ENCODE measurements around the gene RAB14.
A peak's percentile ranks its signal among the peaks of the same experiment; 100 is the strongest.

RAB14 gene

GRCh38 chr9:121219530-121219929 lies 17.9 kb upstream of the RAB14 start:
- DNase-seq (ENCODE audit: low read depth), result no peak

DNA sequence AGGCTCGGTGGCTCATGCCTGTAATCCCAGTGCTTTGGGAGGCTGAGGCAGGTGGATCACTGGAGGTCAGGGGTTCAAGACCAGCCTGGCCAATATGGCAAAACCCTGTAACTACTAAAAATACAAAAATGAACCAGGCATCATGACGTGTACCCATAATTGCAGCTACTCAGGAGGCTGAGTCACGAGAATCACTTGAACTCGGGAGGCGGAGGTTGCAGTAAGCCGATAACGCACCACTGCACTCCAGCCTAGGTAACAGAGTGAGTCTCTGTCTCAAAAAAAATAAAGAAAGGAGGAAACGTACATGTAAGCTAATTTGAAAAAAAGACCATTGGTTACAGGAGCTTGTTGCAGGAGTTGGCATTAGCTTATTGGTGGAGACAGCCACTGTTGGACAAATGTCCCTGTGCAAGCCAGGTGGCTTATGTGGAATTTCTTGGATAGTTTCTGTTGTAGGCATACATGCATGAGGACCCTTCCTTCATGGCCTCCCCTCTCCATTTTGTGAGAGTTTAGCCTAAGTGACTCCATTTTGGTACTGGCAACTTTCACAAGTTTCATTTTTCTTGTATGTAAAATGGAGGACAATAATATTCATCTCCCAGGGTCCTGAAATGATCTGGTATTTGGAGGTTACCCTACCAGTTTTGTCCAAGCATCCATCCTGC lies 16.8 kb upstream of the RAB14 start:
- DNase-seq (ENCODE audit: low read depth), result no peak

- no peak for DNase-seq (ENCODE audit: low read depth)
Observed at GRCh38 chr9:121217609-121218292, 16.1 kb upstream of the RAB14 start.

DNA sequence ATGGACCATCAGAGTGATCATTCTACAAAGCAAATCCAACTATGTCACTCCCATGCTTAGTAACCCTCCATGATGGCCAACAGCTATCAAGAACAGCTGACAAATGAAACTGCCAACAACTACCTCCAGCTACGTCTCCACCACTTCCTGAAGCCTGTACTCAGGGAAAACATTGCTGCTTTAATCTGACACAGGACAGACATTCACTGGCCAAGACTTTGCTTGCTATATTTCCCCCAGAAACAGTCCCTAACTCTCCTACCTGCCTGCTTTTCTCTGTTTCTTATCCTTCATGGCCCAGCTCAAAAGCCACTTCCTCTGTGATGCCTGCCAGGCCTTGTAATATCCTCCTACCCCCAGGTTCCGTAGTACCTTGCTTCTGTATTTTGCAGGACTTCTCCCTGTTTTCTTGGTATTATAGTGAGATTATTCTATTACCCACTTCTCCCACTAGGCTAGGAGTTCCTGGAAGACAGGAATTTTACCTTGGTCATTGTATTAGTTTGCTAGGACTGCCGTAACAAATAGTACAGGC lies 14.7 kb upstream of the RAB14 start:
- no peak for DNase-seq (ENCODE audit: low read depth)

DNA sequence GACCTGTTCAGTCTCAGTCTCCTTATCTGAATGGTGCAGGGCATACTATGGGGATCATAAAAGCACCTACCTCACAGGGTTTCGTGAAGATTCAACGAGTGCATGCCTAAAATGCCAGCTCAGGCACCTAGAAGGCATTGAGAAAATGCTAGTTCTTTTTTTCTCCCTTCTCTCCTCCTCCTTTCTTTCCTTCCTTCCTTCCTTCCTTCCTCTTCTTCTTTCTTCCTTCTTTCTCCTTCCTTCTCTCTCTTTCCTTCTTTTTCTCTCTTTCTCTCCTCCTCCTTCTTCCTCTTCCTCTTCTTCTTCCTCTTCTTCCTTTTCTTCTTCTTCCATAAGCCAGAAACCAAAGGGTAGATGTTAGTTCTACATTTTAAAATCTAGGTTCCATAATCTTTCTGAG lies 12.3 kb upstream of the RAB14 start:
- DNase-seq (ENCODE audit: low read depth), result no peak

GRCh38 chr9:121213136-121213806 lies 11.6 kb upstream of the RAB14 start:
- peak; percentile 70 for DNase-seq (ENCODE audit: low read depth)

DNA sequence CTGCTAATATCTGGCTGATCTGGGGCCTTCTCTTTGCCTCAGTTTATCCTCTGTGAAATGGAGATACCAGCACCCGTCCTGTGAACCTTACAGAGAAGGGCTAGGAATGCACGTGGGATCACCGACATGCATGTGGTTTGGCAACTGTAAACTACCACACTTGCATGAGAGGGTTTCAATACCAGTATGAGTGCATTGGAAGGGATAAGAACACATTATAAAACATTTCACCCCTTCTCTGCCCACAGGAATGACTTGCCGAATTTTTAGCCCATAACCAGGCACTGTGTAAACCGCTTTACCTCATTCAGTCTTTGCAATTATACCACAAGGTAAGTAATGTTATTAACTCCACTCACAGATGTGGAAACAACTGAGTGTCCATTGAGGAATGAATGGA lies 8.9 kb upstream of the RAB14 start:
- DNase-seq (ENCODE audit: low read depth), result no peak

DNA sequence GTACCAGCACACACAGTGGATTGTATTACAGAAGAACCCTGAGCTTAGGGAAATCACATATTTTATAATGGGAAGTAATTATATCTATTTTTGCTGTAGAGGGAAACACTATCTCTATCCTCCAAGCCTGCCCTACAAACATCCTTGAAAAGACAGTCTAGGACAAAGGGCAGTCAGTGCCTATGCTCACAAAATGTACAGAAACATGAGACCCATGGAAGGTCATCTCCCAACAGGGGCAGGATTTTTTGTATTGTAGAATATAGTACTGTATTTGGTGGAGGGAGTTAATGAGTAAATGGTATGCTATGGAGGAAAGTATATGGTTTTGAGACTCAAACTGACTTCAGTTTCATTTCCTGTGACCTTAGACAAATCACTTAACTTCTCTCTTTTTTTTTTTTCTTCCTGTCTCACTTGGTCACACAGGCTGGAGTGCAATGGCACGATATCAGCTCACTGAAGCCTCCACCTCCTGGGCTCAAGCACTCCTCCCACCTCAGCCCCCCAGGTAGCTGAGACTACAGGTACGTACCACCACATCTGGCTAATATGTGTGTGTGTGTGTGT lies 5.8 kb upstream of the RAB14 start:
- DNase-seq (ENCODE audit: low read depth), result no peak

- no peak for DNase-seq (ENCODE audit: low read depth)
Observed at GRCh38 chr9:121206516-121207370, 5.1 kb upstream of the RAB14 start.

DNA sequence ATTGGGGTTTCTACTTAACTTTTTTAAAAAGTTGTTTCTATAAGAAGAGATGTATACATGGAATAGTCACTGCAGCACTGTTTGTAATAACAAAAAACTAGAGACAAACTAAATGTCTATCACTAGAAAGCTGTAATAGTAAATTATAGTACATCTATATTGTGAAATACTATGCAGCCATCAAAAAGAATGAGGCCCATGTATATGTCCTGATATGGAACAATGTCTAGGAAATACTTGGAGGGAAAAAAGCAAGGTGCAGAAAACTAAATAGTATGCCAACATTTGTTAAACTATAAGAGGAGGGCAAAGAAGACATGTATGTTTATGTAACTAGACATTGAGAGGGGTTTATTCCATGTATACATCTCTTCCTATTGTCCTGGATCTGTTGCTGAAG lies 2.9 kb upstream of the RAB14 start:
- no peak for DNase-seq (ENCODE audit: low read depth)

DNA sequence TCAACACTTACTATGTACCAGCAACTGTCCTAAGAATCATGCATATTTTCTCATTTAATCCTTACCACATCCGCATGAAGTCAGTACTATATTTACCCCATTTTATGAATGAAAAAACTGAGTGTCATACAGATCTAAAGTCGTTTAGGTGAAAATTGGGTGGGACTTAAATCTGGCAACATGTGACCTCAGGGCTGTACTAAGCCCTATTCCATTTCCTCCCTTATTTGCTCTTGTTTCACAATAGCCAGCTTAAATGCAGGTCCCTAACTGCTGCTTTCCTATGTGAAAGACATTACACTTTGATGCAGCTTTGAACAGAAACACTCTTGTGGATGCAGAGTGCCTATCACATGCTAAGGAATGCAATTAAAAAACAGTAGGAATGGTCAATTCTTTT lies 2.5 kb upstream of the RAB14 start:
- DNase-seq (ENCODE audit: low read depth), result no peak

DNA sequence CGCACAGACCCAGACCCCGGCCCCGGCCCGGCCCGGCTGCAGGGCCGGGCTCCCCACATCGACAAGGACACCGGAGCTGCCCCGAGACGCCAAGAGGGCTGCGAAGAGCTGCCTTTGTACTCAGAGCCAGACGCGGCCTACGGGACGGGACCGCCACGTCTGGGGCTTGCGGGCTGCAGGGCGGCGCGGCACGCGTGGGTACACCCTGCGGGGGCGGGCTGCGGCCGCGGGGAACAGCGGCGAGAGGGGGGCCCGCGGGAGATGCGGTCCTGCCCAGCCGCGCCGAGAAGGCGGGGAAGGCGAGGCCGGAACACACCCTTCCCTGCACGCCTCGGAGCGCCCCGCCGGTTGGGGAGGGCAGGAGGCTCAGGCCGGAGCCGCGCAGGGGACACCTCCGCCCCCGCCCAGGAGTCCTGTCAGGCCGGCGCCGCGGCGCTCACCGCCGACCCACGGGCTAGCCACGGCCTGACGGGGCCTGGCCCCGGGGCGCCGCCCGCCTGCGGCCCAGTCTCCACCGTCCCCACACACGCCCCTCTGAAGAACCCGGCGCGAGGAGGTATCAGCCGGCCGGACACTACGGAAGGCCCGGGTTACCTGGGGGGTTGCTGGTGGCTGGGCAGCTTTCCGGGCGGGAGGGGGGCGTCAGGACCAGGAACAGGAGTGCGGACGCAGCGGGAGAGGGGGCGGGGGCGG lies 478 bp downstream of the RAB14 start:
- no peak for DNase-seq (ENCODE audit: low read depth)

DNA sequence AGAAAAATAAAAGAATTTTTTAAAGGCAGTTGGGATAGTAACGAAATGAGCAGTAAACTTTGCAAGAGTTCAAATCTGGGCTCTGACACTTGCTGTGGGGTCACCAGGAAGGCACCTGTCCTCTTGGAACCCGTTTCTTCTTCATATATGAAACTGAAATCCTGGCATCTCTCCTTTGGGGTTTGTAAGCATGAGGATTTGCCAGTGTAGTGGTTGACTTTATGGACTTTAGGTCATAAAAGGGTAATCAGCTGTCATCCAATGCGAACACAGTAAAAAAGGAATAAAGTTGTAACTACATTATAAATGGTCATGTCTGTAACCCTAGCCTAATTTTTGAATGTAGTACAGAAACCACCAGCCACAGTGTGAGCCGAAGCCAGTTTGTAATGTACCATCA lies 1.3 kb downstream of the RAB14 start:
- no peak for DNase-seq (ENCODE audit: low read depth)

DNA sequence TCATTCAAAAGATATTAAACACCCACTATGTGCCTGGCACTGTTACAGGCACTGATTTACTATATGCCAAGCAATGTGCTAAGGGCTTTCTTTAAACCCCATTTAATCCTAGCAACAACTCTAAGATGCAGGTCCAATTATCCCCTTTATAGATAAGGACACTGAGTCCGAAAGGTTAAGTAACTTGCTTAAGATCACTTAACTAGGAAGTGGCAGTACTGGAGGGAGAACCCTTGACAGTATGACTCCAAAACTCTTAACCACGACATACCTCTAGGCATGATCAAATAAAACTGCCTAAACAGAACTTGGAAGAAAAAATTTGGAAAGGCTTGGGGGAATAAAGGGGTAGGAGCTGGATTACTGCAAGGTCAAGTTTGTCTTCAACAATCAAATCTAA lies 1.7 kb downstream of the RAB14 start:
- DNase-seq (ENCODE audit: low read depth), result no peak

- DNase-seq (ENCODE audit: low read depth), result no peak
Observed at GRCh38 chr9:121198512-121199042, 3.1 kb downstream of the RAB14 start.

- DNase-seq (ENCODE audit: low read depth), result no peak
Observed at GRCh38 chr9:121197132-121197531, 4.5 kb downstream of the RAB14 start.

GRCh38 chr9:121196389-121196788 lies 5.3 kb downstream of the RAB14 start:
- DNase-seq (ENCODE audit: low read depth), result no peak

DNA sequence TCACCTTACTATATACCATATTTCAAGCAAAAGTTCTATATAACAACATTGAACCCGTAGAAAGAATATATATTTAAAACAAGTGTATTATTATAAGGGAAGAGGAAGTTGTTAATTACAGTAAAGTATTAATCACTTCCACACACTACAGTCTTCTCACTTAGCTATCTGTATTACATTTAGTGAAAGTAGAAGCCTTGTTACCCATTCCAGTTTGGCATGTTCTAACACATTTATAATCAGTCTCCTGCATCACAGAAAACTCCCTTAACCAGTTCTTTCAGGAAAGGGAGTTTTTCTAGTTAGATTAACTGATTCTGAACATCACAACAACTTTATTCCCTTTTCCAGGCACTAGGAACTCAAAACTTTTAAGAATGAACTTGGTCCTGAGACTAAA lies 6.9 kb downstream of the RAB14 start:
- no peak for DNase-seq (ENCODE audit: low read depth)

GRCh38 chr9:121192959-121193640 lies 8.6 kb downstream of the RAB14 start:
- DNase-seq (ENCODE audit: low read depth), result no peak

DNA sequence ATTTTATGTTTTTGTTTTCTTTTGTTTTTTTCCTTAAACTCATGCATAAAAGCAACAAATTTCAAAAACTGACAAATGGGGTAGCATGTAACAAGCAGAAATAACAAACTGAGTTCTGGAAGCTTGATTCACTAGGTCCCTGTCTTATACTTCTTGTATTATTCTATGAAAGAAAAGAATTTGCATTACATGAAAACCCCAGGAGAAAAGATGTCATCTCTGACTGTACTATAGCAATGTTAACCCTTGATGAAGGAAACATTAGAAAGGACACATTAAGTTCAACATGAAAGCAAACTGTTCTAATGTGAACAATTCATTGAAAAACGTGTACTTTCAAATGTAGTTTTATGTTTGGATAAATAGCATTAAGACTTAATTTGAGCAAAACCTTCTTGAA lies 9.2 kb downstream of the RAB14 start:
- DNase-seq (ENCODE audit: low read depth), result no peak

All from GM04504 (cell line).